Glutamatergic neuron (in vitro differentiated cells): ENCODE data around the gene TFF3. TPM values are rescaled to one million over a fixed set of nuclear protein-coding genes. Genes with fewer than 3 reads are reported as not detected.

Source experiments
- DNase-seq: peaks from one replicate; pipeline ENCODE4 v3.0.0; 2022
- H3K27ac Mint-ChIP-seq: one replicate; pipeline ENCODE4 v1.8.0; 2020; ENCODE audit warnings: mild to moderate bottlenecking, mixed read lengths, inconsistent platforms; ENCODE audit not compliant: unreplicated experiment
- H3K27me3 Mint-ChIP-seq: one replicate; pipeline ENCODE4 v1.8.0; 2020; ENCODE audit warnings: mild to moderate bottlenecking, moderate library complexity, mixed read lengths, inconsistent platforms; ENCODE audit not compliant: unreplicated experiment
- H3K36me3 Mint-ChIP-seq: one replicate; pipeline ENCODE4 v1.8.0; 2020; ENCODE audit warnings: mild to moderate bottlenecking, mixed read lengths, inconsistent platforms; ENCODE audit not compliant: unreplicated experiment
- H3K4me1 Mint-ChIP-seq: one replicate; pipeline ENCODE4 v1.8.0; 2020; ENCODE audit warnings: mild to moderate bottlenecking, low read depth, mixed read lengths, inconsistent platforms; ENCODE audit not compliant: unreplicated experiment
- H3K4me3 Mint-ChIP-seq: one replicate; pipeline ENCODE4 v1.8.0; 2020; ENCODE audit warnings: mild to moderate bottlenecking, mixed read lengths, inconsistent platforms; ENCODE audit not compliant: unreplicated experiment
- H3K9me3 Mint-ChIP-seq: one replicate; pipeline ENCODE4 v1.8.0; 2020; ENCODE audit warnings: mild to moderate bottlenecking, moderate library complexity, mixed read lengths, inconsistent platforms; ENCODE audit not compliant: unreplicated experiment
- CTCF ChIP-seq: fragments of 200-600 bp; sonication (generic); IDR thresholded peaks from one replicate; pipeline ENCODE4 v1.5.0; 2021; ENCODE audit not compliant: partially characterized antibody, unreplicated experiment
- total RNA-seq: library from RNA; stranded (reverse); fragmentation: NEBNext Ultra II Directional; extraction: Animal tissue kit (Norgen Biotek cat#: 25700); gene quantifications from one replicate; pipeline ENCODE4 v1.2.1, GENCODE V29; 2021; ENCODE audit not compliant: unreplicated experiment

Gene TFF3
- total RNA-seq, 1 donor from 2014 or later, result not detected

DNA sequence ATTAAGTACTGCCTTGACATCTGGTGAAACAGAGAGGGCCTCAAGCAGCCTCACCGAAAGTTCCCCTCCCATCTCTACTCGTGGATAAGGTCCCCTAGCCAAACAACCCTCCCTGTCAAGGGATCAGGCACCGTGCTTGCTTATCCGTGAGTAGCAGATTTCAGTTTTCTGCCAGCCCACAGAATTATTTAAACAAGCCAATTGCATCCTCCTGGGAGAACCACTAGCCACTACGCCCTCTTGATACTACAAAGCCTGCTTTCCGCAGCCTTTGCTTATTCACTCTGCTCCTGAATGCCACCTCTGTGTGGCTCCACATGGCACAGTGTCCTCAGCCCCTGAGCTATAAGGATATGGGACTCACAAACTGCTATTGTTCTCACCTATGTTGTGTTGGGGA lies 41.4 kb upstream of the TFF3 start:
- no peak overlapping the region for H3K27ac Mint-ChIP-seq
- H3K27me3 Mint-ChIP-seq, result peaks cover 6% of the 10 kb centered on the region
- H3K9me3 Mint-ChIP-seq, result peaks cover 10% of the 10 kb centered on the region
- no peak for TF ChIP-seq CTCF
- H3K4me3 Mint-ChIP-seq, result no peak overlapping the region
- DNase-seq, result no peak
- peaks cover 49% of the 10 kb centered on the region for H3K36me3 Mint-ChIP-seq
- peaks cover 12% of the 10 kb centered on the region for H3K4me1 Mint-ChIP-seq

GRCh38 chr21:42356046-42356445 lies 40.8 kb upstream of the TFF3 start:
- TF ChIP-seq CTCF, result no peak
- Mint-ChIP-seq H3K36me3 (peaks cover 49% of the 10 kb centered on the region), H3K4me3 (no peak overlapping the region), H3K27me3 (peaks cover 6% of the 10 kb centered on the region), H3K9me3 (peaks cover 7% of the 10 kb centered on the region), H3K4me1 (peaks cover 6% of the 10 kb centered on the region), H3K27ac (no peak overlapping the region)
- no peak for DNase-seq

DNA sequence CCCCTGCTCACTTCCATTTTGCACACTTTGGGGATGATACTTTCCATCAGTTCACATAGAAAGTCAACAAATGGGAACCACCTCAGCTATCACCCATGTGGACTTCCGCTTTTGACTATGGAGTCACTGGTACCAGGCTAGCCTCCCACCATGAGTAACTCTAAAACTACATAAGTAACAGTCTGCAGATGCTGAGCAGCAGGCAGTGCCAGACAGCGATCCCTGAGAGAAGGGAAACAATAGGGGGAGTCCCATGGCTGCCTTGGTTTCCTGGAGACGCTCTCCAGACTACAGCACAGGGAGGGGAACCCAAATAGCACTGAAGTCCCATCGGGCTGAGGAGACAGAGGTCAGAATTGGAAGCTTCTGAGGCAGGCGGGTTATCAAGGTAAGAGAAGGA lies 38.4 kb upstream of the TFF3 start:
- Mint-ChIP-seq H3K9me3 (peaks cover 7% of the 10 kb centered on the region), H3K4me1 (peaks cover 3% of the 10 kb centered on the region), H3K36me3 (peaks cover 48% of the 10 kb centered on the region), H3K27ac (no peak overlapping the region), H3K27me3 (peaks cover 6% of the 10 kb centered on the region), H3K4me3 (no peak overlapping the region)
- DNase-seq, result no peak
- no peak for TF ChIP-seq CTCF

DNA sequence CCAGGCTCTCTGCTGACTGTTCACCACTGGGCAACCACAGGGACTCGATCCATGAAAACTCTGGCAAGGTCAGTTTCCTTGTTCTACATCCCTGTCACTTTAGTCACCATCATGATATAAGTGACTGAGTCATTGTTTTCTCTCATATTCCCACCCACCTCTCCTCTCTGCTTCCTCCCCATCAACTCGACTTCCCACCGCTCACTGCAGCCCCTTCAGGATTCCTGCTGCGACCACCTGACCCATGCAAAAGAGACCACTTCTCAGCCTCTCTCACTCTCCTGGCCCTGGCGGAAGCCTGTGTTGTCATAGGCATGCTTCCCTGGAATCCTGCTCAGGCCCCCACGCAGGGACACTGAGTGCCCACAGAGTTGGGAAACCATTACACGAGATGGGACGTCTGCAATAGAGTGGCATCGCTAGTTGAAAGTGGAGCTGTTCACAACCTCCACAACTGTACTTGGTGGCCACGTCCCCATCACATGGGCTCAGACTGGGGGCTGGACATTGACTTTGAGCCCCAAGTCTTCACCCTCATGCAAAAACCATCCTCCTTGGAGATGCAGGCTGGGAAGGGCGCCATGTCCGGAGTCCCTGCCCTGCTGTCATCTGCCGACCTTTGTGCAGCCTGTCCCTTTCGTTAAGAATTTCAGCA lies 37.4 kb upstream of the TFF3 start:
- Mint-ChIP-seq H3K4me1 (peaks cover 3% of the 10 kb centered on the region), H3K9me3 (peaks cover 7% of the 10 kb centered on the region), H3K4me3 (no peak overlapping the region), H3K27me3 (peaks cover 6% of the 10 kb centered on the region), H3K27ac (no peak overlapping the region), H3K36me3 (peaks cover 48% of the 10 kb centered on the region)
- no peak for DNase-seq
- TF ChIP-seq CTCF, result no peak

- peaks cover 9% of the 10 kb centered on the region for H3K9me3 Mint-ChIP-seq
- peaks cover 41% of the 10 kb centered on the region for H3K36me3 Mint-ChIP-seq
- H3K27me3 Mint-ChIP-seq, result peaks cover 6% of the 10 kb centered on the region
- DNase-seq, result no peak
- H3K4me1 Mint-ChIP-seq, result peaks cover 3% of the 10 kb centered on the region
- no peak overlapping the region for H3K27ac Mint-ChIP-seq
- no peak for TF ChIP-seq CTCF
- no peak overlapping the region for H3K4me3 Mint-ChIP-seq
Observed at GRCh38 chr21:42351626-42352440, 36.6 kb upstream of the TFF3 start.
